ENCODE data around the gene GJC1.
A peak's percentile ranks its signal among the peaks of the same experiment; 100 is the strongest.

GJC1 gene

GRCh38 chr17:44831371-44831770 lies 1.3 kb upstream of the GJC1 start:
- Histone ChIP-seq H3K9ac (ENCODE audit: low read length) (0 out of 2 replicates have a peak overlapping the region, but pooled peaks have one; percentile 82), H4K20me1 (ENCODE audit: low read depth, low read length) (no peaks in the 10 kb centered on the region), H3K27ac (ENCODE audit: low read depth, low read length) (no peak overlapping the region), H3K9me3 (ENCODE audit: insufficient read depth, low read length) (no peaks in the 10 kb centered on the region), H3K9me2 (replicated peaks; ENCODE audit: insufficient read depth, low read length) (no peaks in the 10 kb centered on the region), H3K4me2 (ENCODE audit: low read depth, low read length, poor library complexity, severe bottlenecking) (no peak overlapping the region), H3K79me2 (ENCODE audit: insufficient read depth, low read length) (peaks cover 30% of the 10 kb centered on the region), H3K4me3 (ENCODE audit: insufficient read depth, low read length, poor library complexity, severe bottlenecking) (no peak overlapping the region), H2AFZ (ENCODE audit: low read depth, low read length, severe bottlenecking) (no peak overlapping the region), H3K36me3 (ENCODE audit: low read length) (no peaks in the 10 kb centered on the region), H3F3A (ENCODE audit: insufficient read depth) (peaks cover 20% of the 10 kb centered on the region), H3K27me3 (ENCODE audit: low read length) (no peaks in the 10 kb centered on the region)
- TF ChIP-seq EZH2phosphoT487 (conservative IDR thresholded peaks at IDR 0.05; ENCODE audit: low read length) (no peak), CTCF (IDR thresholded peaks at IDR 0.05; ENCODE audit: insufficient read depth, low read length, poor library complexity, severe bottlenecking) (no peak)

DNA sequence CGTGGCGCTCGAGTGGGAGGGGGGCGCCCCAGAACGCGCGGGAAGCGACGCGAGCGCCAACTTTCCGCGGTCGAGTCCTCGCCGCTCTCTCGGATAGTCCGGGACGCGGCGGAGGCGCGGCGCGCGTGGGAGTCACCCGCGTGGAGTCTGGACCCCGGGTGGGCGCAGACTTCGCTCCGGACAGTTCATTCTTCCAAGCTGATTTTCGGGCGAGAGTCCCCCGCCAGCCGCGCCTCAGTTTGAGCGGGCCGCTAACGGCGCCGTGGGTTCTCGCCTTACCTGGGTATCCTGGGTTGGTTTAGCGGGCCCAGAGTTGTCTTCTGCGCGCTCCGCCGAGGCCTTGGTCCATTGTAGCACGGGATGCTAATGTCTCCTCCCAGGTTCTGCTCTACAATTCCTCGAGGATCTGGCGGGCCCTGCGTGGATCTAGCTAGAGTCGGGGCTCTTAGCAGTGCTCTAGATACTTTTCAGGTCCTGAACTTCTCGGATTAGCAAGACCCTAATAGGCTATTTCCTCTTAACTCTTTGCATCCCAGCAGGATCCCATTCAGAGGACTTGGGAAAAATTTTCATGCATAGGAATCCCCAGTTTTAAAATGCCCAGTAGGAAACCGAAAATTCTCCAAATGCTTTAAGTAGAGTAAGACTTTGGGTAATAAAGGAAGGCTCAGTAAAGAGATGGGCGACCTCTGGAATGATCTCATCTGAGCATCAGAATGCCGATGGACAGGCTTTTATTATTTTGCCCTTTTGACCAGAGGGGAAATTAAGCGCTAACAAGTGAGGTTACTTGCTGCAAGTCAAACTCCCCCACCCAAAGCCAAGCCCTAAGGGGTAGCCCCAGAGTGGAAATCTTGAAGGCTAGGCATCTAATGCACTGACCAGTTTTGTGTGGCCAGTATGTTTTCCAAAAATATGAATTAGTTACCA lies 537 bp upstream of the GJC1 start:
- Histone ChIP-seq H3K9me3 (ENCODE audit: insufficient read depth, low read length) (no peaks in the 10 kb centered on the region), H2AFZ (ENCODE audit: low read depth, low read length, severe bottlenecking) (peak overlapping the region; percentile 90), H3K9ac (ENCODE audit: low read length) (peak overlapping the region; percentile 82), H3K27me3 (ENCODE audit: low read length) (no peaks in the 10 kb centered on the region), H4K20me1 (ENCODE audit: low read depth, low read length) (no peaks in the 10 kb centered on the region), H3K9me2 (replicated peaks; ENCODE audit: insufficient read depth, low read length) (no peaks in the 10 kb centered on the region), H3K36me3 (ENCODE audit: low read length) (no peaks in the 10 kb centered on the region), H3K79me2 (ENCODE audit: insufficient read depth, low read length) (peaks cover 38% of the 10 kb centered on the region), H3F3A (ENCODE audit: insufficient read depth) (peaks cover 20% of the 10 kb centered on the region), H3K4me2 (ENCODE audit: low read depth, low read length, poor library complexity, severe bottlenecking) (peak overlapping the region; percentile 80), H3K27ac (ENCODE audit: low read depth, low read length) (no peak overlapping the region), H3K4me3 (ENCODE audit: insufficient read depth, low read length, poor library complexity, severe bottlenecking) (peak overlapping the region; percentile 83)
- TF ChIP-seq CTCF (IDR thresholded peaks at IDR 0.05; ENCODE audit: insufficient read depth, low read length, poor library complexity, severe bottlenecking) (no peak), EZH2phosphoT487 (conservative IDR thresholded peaks at IDR 0.05; ENCODE audit: low read length) (no peak)

- Histone ChIP-seq H3K79me2 (ENCODE audit: insufficient read depth, low read length) (peaks cover 54% of the 10 kb centered on the region), H2AFZ (ENCODE audit: low read depth, low read length, severe bottlenecking) (peak overlapping the region; percentile 85)
These were observed 1.1 kb downstream of the GJC1 start for GRCh38 chr17:44828919-44829522.

More at GRCh38 chr17:44828919-44829522, 1.1 kb downstream of the GJC1 start:
- Histone ChIP-seq H3K9me3 (ENCODE audit: insufficient read depth, low read length) (no peaks in the 10 kb centered on the region), H3K27me3 (ENCODE audit: low read length) (no peaks in the 10 kb centered on the region), H4K20me1 (ENCODE audit: low read depth, low read length) (no peaks in the 10 kb centered on the region), H3K4me3 (ENCODE audit: insufficient read depth, low read length, poor library complexity, severe bottlenecking) (peak overlapping the region; percentile 83), H3K9ac (ENCODE audit: low read length) (peak overlapping the region; percentile 82), H3K4me2 (ENCODE audit: low read depth, low read length, poor library complexity, severe bottlenecking) (peak overlapping the region; percentile 80), H3K9me2 (replicated peaks; ENCODE audit: insufficient read depth, low read length) (no peaks in the 10 kb centered on the region), H3K36me3 (ENCODE audit: low read length) (no peaks in the 10 kb centered on the region), H3K27ac (ENCODE audit: low read depth, low read length) (peak overlapping the region; percentile 46), H3F3A (ENCODE audit: insufficient read depth) (peaks cover 20% of the 10 kb centered on the region)
- no peak for TF ChIP-seq EZH2phosphoT487 (conservative IDR thresholded peaks at IDR 0.05; ENCODE audit: low read length)
- TF ChIP-seq CTCF (IDR thresholded peaks at IDR 0.05; ENCODE audit: insufficient read depth, low read length, poor library complexity, severe bottlenecking): no peak
